Stimulated activated CD4-positive, alpha-beta T cell treated with anti-CD3 and anti-CD28 coated beads, Interleukin-12 subunit alpha, Interleukin-12 subunit beta, amount 100 ng/mL, for 48 hours (primary cell): ENCODE results near the gene RNF44.

Experiments used
- DNase-seq, 3 donors: peaks; one replicate each; pipeline ENCODE4 v3.0.0-alpha.2; 2020; ENCODE audit warnings: low read depth in 2 of 3, low spot score in 1 of 3

Gene RNF44

GRCh38 chr5:176536902-176537553 is at the start of gene RNF44:
Gene RNF44, minus strand, starts transcription at chr5:176537402. Its CDS starts 4,930 bp downstream, at chr5:176532472.
- DNase-seq: peak; percentile 94 to 97 (median 96)

GRCh38 chr5:176583076-176583475 is 45.9 kb upstream of the RNF44 start:
- DNase-seq: no peak

- no peak for DNase-seq
Observed at GRCh38 chr5:176581361-176581760, 44.2 kb upstream of the RNF44 start.

- no peak for DNase-seq
Observed at GRCh38 chr5:176579323-176579722, 42.1 kb upstream of the RNF44 start.

GRCh38 chr5:176578391-176578808 is 41.2 kb upstream of the RNF44 start:
- peak in 1 of 3 donors; percentile 20 for DNase-seq

- no peak for DNase-seq
Observed at GRCh38 chr5:176577312-176578176, 40.3 kb upstream of the RNF44 start.

- DNase-seq: no peak
Observed at GRCh38 chr5:176575488-176576422, 38.6 kb upstream of the RNF44 start.

GRCh38 chr5:176575066-176575465 is 37.9 kb upstream of the RNF44 start:
- DNase-seq: no peak

GRCh38 chr5:176574297-176574591 is 37.0 kb upstream of the RNF44 start:
- DNase-seq: no peak

- DNase-seq: peak; percentile 50 to 80 (median 69)
Observed at GRCh38 chr5:176573564-176574296, 36.5 kb upstream of the RNF44 start.

GRCh38 chr5:176570044-176570443 is 32.8 kb upstream of the RNF44 start:
- no peak for DNase-seq

- no peak for DNase-seq
Observed at GRCh38 chr5:176568657-176569056, 31.5 kb upstream of the RNF44 start.

- DNase-seq: no peak
Observed at GRCh38 chr5:176565760-176566288, 28.6 kb upstream of the RNF44 start.

- no peak for DNase-seq
Observed at GRCh38 chr5:176564002-176564401, 26.8 kb upstream of the RNF44 start.

- DNase-seq: no peak
Observed at GRCh38 chr5:176562189-176562588, 25.0 kb upstream of the RNF44 start.

- DNase-seq: no peak
Observed at GRCh38 chr5:176561259-176561658, 24.1 kb upstream of the RNF44 start.

- DNase-seq: no peak
Observed at GRCh38 chr5:176560364-176560763, 23.2 kb upstream of the RNF44 start.

- no peak for DNase-seq
Observed at GRCh38 chr5:176559683-176560082, 22.5 kb upstream of the RNF44 start.

GRCh38 chr5:176557846-176558245 is 20.6 kb upstream of the RNF44 start:
- no peak for DNase-seq

GRCh38 chr5:176553260-176554085 is 16.3 kb upstream of the RNF44 start:
- no peak for DNase-seq
